OCI-M1 (cell line): ENCODE measurements around the gene PEAK1.
"Not testable (repeated sequence)": the region's sequence is repeated elsewhere in the genome, so short reads cannot be mapped to it uniquely, and the experiment has no call there.

ENCODE experiments used
- DNase-seq: peaks from one replicate; lab custom pipeline; 2025; lab: John Stamatoyannopoulos, UW

PEAK1 gene

GRCh38 chr15:77420610-77421369 lies 886 bp upstream of the PEAK1 start, which contains the start of gene HMG20A:
TSS of gene HMG20A (plus strand) at chr15:77420888. CDS start at chr15:77458408, 37,520 bp downstream.
- peak; percentile 90 for DNase-seq

GRCh38 chr15:77418966-77419835 lies 703 bp downstream of the PEAK1 start:
- peak; percentile 67 for DNase-seq

- peak; percentile 40 for DNase-seq
Measured at GRCh38 chr15:77418391-77418965, 1.4 kb downstream of the PEAK1 start.

GRCh38 chr15:77417602-77418001 lies 2.3 kb downstream of the PEAK1 start:
- DNase-seq: no peak

GRCh38 chr15:77416954-77417353 lies 3.0 kb downstream of the PEAK1 start:
- DNase-seq: peak; percentile 17

GRCh38 chr15:77416148-77416455 lies 3.8 kb downstream of the PEAK1 start:
- DNase-seq: no peak

- DNase-seq: peak; percentile 35
Measured at GRCh38 chr15:77415450-77416147, 4.3 kb downstream of the PEAK1 start.

- peak; percentile 58 for DNase-seq
Measured at GRCh38 chr15:77414789-77415442, 5.0 kb downstream of the PEAK1 start.

- peak; percentile 40 for DNase-seq
Measured at GRCh38 chr15:77413699-77414349, 6.1 kb downstream of the PEAK1 start.

GRCh38 chr15:77412972-77413698 lies 6.8 kb downstream of the PEAK1 start:
- peak; percentile 40 for DNase-seq

- DNase-seq: no peak
Measured at GRCh38 chr15:77411619-77411976, 8.3 kb downstream of the PEAK1 start.

GRCh38 chr15:77410701-77411618 lies 8.9 kb downstream of the PEAK1 start:
- no peak for DNase-seq

- not testable (repeated sequence) for DNase-seq
Measured at GRCh38 chr15:77410157-77410500, 9.8 kb downstream of the PEAK1 start.

- DNase-seq: peak; percentile 52
Measured at GRCh38 chr15:77409259-77410156, 10.4 kb downstream of the PEAK1 start.

- no peak for DNase-seq
Measured at GRCh38 chr15:77406846-77407245, 13.1 kb downstream of the PEAK1 start.

- peak; percentile 34 for DNase-seq
Measured at GRCh38 chr15:77406173-77406759, 13.6 kb downstream of the PEAK1 start.

- DNase-seq: peak; percentile 63
Measured at GRCh38 chr15:77402740-77403379, 17.0 kb downstream of the PEAK1 start.

- no peak for DNase-seq
Measured at GRCh38 chr15:77400258-77400657, 19.6 kb downstream of the PEAK1 start.
